Muscle of back (tissue), 11 donors: Measurements from ENCODE around the gene LRMDA. TPM values are rescaled to one million over a fixed set of nuclear protein-coding genes. Genes with fewer than 3 reads are reported as not detected.

Experiments used
- DNase-seq, 3 donors: peaks; one replicate each; pipeline versions ENCODE4 v3.0.0 to v3.0.0-alpha.2; 2013
- polyA plus RNA-seq, 10 donors: library from polyadenylated mRNA; unstranded; fragments of 120-200 nt; gene quantifications; one replicate each; pipeline ENCODE4 v1.2.1, GENCODE V29; 2013; ENCODE audit not compliant: insufficient read length in 10 of 10

Gene LRMDA
- polyA plus RNA-seq, 10 donors: 3.6 to 9.3 (median 6.0) TPM

- peak in 1 of 3 donors; percentile 43 for DNase-seq
Observed at GRCh38 chr10:75532253-75532924, 101.0 kb downstream of the LRMDA start.

GRCh38 chr10:75538144-75538543 is 106.7 kb downstream of the LRMDA start:
- DNase-seq: no peak

GRCh38 chr10:75538765-75539164 is 107.3 kb downstream of the LRMDA start:
- DNase-seq: no peak

GRCh38 chr10:75540357-75540966 is 109.0 kb downstream of the LRMDA start:
- peak in 1 of 3 donors; percentile 22 for DNase-seq

GRCh38 chr10:75540981-75541380 is 109.6 kb downstream of the LRMDA start:
- DNase-seq: peak in 1 of 3 donors; percentile 66

GRCh38 chr10:75541411-75541810 is 110.0 kb downstream of the LRMDA start:
- DNase-seq: no peak

GRCh38 chr10:75542084-75542483 is 110.7 kb downstream of the LRMDA start:
- peak in 1 of 3 donors; percentile 31 for DNase-seq

- DNase-seq: peak; percentile 62 to 78 (median 65)
Observed at GRCh38 chr10:75542906-75543305, 111.5 kb downstream of the LRMDA start.

- peak in 1 of 3 donors; percentile 23 for DNase-seq
Observed at GRCh38 chr10:75544386-75544785, 113.0 kb downstream of the LRMDA start.

- DNase-seq: peak in 1 of 3 donors; percentile 53
Observed at GRCh38 chr10:75544993-75545706, 113.7 kb downstream of the LRMDA start.

- no peak for DNase-seq
Observed at GRCh38 chr10:75546004-75546403, 114.6 kb downstream of the LRMDA start.

GRCh38 chr10:75547391-75548298 is 116.2 kb downstream of the LRMDA start:
- peak in 1 of 3 donors; percentile 85 for DNase-seq

- DNase-seq: no peak
Observed at GRCh38 chr10:75548356-75548755, 116.9 kb downstream of the LRMDA start.

- DNase-seq: no peak
Observed at GRCh38 chr10:75550191-75550590, 118.8 kb downstream of the LRMDA start.

GRCh38 chr10:75552171-75552570 is 120.7 kb downstream of the LRMDA start:
- DNase-seq: no peak

GRCh38 chr10:75553550-75553949 is 122.1 kb downstream of the LRMDA start:
- DNase-seq: no peak

GRCh38 chr10:75555323-75555722 is 123.9 kb downstream of the LRMDA start:
- no peak for DNase-seq

- no peak for DNase-seq
Observed at GRCh38 chr10:75556320-75556719, 124.9 kb downstream of the LRMDA start.

GRCh38 chr10:75565286-75566251 is 134.1 kb downstream of the LRMDA start:
- DNase-seq: no peak

- no peak for DNase-seq
Observed at GRCh38 chr10:75568450-75569130, 137.2 kb downstream of the LRMDA start.
